DND-41 (cell line): ENCODE measurements around the gene DEFB127.

Source experiments
- ATAC-seq: fragments of 200-7000 bp; cut with Tn5 transposase; 3 replicates; pipeline ENCODE4 v1.9.1; 2021; ENCODE audit warnings: low read depth; ENCODE audit not compliant: insufficient read depth
- DNase-seq: peaks from one replicate; pipeline ENCODE4 v3.0.0-alpha.2; 2020
- H2AFZ ChIP-seq: 2 replicates; pipeline ENCODE4 v1.6.0; 2012; ENCODE audit warnings: low read depth, low read length
- H3K27ac ChIP-seq: 2 replicates; pipeline ENCODE4 v1.5.1; 2012; ENCODE audit warnings: low read length, inconsistent platforms
- H3K27me3 ChIP-seq: fragments of 200-600 bp; sonication (generic); 2 replicates; pipeline ENCODE4 v1.6.0; 2012; ENCODE audit warnings: low read length, mild to moderate bottlenecking, inconsistent platforms; ENCODE audit not compliant: insufficient read depth, poor library complexity
- H3K36me3 ChIP-seq: 2 replicates; pipeline ENCODE4 v1.5.1; 2012; ENCODE audit warnings: low read length, inconsistent platforms; ENCODE audit not compliant: insufficient read depth
- H3K4me1 ChIP-seq: 2 replicates; pipeline ENCODE4 v1.5.1; 2012; ENCODE audit warnings: mild to moderate bottlenecking, low read length; ENCODE audit not compliant: insufficient read depth
- H3K4me2 ChIP-seq: 2 replicates; pipeline ENCODE4 v1.6.0; 2012; ENCODE audit warnings: mild to moderate bottlenecking, moderate library complexity, low read length, inconsistent platforms; ENCODE audit not compliant: insufficient read depth
- H3K4me3 ChIP-seq, 2 experiments: fragments of 200-600 bp in 1 of 2; shearing (Covaris generic) in 1 of 2; 2 replicates each; pipeline ENCODE4 v1.5.1; 2012 to 2016; ENCODE audit warnings: inconsistent platforms in 2 of 2, low read length in 2 of 2, mild to moderate bottlenecking in 2 of 2, low read depth in 1 of 2, moderate library complexity in 1 of 2
- H3K79me2 ChIP-seq: 2 replicates; pipeline ENCODE4 v1.6.0; 2012; ENCODE audit warnings: low read length, inconsistent platforms; ENCODE audit not compliant: insufficient read depth
- H3K9ac ChIP-seq: 2 replicates; pipeline ENCODE4 v1.6.0; 2012; ENCODE audit warnings: low read depth, mild to moderate bottlenecking, inconsistent platforms, low read length, moderate library complexity
- H3K9me3 ChIP-seq: 2 replicates; pipeline ENCODE4 v1.5.1; 2012; ENCODE audit warnings: low read length, moderate library complexity, mild to moderate bottlenecking, inconsistent platforms; ENCODE audit not compliant: insufficient read depth, severe bottlenecking
- H4K20me1 ChIP-seq: 2 replicates; pipeline ENCODE4 v1.6.0; 2012; ENCODE audit warnings: low read length; ENCODE audit not compliant: insufficient read depth
- EZH2 ChIP-seq: IDR thresholded peaks from 3 replicates; pipeline ENCODE4 v1.6.1; 2012; ENCODE audit warnings: borderline replicate concordance, low read depth, mild to moderate bottlenecking, moderate library complexity, low read length, inconsistent platforms; ENCODE audit not compliant: severe bottlenecking
- TF ChIP-seq, protein P1 (sequence below): IDR thresholded peaks from 2 replicates; pipeline ENCODE4 v1.5.1; 2012; ENCODE audit warnings: borderline replicate concordance, low read length, moderate library complexity, mild to moderate bottlenecking; ENCODE audit not compliant: poor library complexity, severe bottlenecking; ENCODE audit errors: extremely low read depth

DEFB127 gene

GRCh38 chr20:152131-152530 lies 5.1 kb upstream of the DEFB127 start:
- Histone ChIP-seq H3K4me3 (no peak overlapping the region), H3K79me2 (no peaks in the 10 kb centered on the region), H3K4me1 (no peaks in the 10 kb centered on the region), H3K27ac (no peak overlapping the region), H3K27me3 (peaks cover 6% of the 10 kb centered on the region), H4K20me1 (no peaks in the 10 kb centered on the region), H3K36me3 (no peaks in the 10 kb centered on the region), H3K4me2 (no peak overlapping the region), H3K9me3 (no peaks in the 10 kb centered on the region), H3K9ac (no peak overlapping the region), H2AFZ (no peak overlapping the region)
- ATAC-seq (no peak), DNase-seq (no peak)
- no peak for TF ChIP-seq EZH2
- TF ChIP-seq, protein P1, sequence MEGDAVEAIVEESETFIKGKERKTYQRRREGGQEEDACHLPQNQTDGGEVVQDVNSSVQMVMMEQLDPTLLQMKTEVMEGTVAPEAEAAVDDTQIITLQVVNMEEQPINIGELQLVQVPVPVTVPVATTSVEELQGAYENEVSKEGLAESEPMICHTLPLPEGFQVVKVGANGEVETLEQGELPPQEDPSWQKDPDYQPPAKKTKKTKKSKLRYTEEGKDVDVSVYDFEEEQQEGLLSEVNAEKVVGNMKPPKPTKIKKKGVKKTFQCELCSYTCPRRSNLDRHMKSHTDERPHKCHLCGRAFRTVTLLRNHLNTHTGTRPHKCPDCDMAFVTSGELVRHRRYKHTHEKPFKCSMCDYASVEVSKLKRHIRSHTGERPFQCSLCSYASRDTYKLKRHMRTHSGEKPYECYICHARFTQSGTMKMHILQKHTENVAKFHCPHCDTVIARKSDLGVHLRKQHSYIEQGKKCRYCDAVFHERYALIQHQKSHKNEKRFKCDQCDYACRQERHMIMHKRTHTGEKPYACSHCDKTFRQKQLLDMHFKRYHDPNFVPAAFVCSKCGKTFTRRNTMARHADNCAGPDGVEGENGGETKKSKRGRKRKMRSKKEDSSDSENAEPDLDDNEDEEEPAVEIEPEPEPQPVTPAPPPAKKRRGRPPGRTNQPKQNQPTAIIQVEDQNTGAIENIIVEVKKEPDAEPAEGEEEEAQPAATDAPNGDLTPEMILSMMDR: no peak

DNA sequence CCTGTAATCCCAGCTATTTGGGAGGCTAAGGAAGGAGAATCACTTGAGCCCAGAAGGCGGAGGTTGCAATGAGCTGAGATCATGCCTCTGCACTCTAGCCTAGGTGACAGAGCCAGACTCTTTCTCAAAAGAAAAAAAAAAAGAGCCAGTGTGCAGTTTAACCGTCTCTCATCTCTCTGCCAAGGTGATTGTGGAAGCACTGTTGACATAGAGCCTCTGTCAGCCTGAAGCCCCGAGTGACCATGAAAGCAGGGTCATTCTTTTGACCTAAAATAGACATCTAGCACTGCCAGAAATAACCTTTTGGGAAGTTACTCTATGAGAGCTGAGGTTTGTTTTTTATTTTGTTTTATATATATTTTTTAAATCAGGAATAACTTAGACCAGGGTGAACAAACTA lies 7.4 kb downstream of the DEFB127 start:
- Histone ChIP-seq H3K4me1 (no peaks in the 10 kb centered on the region), H3K4me3 (no peak overlapping the region), H2AFZ (no peak overlapping the region), H3K9me3 (no peaks in the 10 kb centered on the region), H3K79me2 (no peaks in the 10 kb centered on the region), H3K36me3 (no peaks in the 10 kb centered on the region), H4K20me1 (no peaks in the 10 kb centered on the region), H3K4me2 (no peak overlapping the region), H3K27me3 (peaks cover 4% of the 10 kb centered on the region), H3K27ac (no peak overlapping the region), H3K9ac (no peak overlapping the region)
- DNase-seq (no peak), ATAC-seq (no peak)
- no peak for TF ChIP-seq EZH2
- TF ChIP-seq, protein P1: no peak

DNA sequence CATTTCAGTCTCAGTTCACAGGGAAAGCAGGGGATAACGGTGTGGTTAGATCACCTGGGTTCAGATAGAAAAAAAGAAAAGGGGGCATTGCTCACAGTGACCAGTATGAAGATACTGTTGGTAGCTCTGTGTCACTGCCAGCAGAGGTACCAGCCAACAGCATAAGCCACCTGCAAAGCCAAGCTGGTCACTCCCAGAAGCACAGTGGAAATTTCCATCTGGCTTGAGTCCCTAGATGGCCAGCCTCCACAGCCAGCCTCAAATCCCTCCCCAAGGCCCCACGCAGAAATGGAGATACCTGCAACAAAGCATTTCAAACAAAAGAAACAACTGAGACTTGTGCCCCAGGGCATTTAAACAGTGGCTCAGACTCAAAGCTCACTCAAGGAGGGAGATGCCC lies 11.6 kb downstream of the DEFB127 start:
- Histone ChIP-seq H3K9me3 (no peaks in the 10 kb centered on the region), H3K27me3 (no peaks in the 10 kb centered on the region), H3K4me2 (no peak overlapping the region), H3K36me3 (no peaks in the 10 kb centered on the region), H3K79me2 (no peaks in the 10 kb centered on the region), H3K4me1 (no peaks in the 10 kb centered on the region), H3K4me3 (no peak overlapping the region), H3K27ac (no peak overlapping the region), H2AFZ (no peak overlapping the region), H4K20me1 (no peaks in the 10 kb centered on the region), H3K9ac (no peak overlapping the region)
- ATAC-seq (no peak), DNase-seq (no peak)
- TF ChIP-seq, protein P1: no peak
- TF ChIP-seq EZH2: no peak

DNA sequence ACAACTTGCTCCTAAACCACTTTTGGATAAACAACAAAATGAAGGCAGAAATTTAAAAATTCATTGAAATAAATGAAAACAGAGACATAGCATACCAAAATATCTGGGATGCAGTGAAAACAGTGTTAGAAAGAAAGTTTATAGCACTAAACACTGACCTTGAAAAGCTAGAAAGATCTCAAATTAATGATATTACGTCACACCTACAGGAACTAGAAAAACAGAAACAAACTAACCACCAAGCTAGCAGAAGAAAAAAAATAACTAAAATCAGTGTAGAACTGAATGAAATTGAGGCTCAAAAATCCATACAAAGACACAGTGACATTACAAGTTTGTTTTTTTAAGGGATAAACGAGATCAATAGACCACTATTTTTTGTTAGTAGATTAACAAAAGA lies 27.0 kb downstream of the DEFB127 start:
- Histone ChIP-seq H3K9me3 (peaks cover 3% of the 10 kb centered on the region), H3K4me2 (no peak overlapping the region), H3K36me3 (no peaks in the 10 kb centered on the region), H3K79me2 (no peaks in the 10 kb centered on the region), H3K27ac (no peak overlapping the region), H3K27me3 (peaks cover 11% of the 10 kb centered on the region), H2AFZ (no peak overlapping the region), H3K4me3 (no peak overlapping the region), H4K20me1 (no peaks in the 10 kb centered on the region), H3K9ac (no peak overlapping the region), H3K4me1 (no peaks in the 10 kb centered on the region)
- ATAC-seq (no peak), DNase-seq (no peak)
- TF ChIP-seq, protein P1: no peak
- TF ChIP-seq EZH2: no peak
